ENCODE measurements around the gene OGA. TPM values are rescaled to one million over a fixed set of nuclear protein-coding genes. Genes with fewer than 3 reads are reported as not detected.

The OGA gene
- total and polyA plus RNA-seq, 9 of the 15 experiments (the other 6 are each of a cell fraction or from before 2014, with no cell fraction given) = 13.5 to 73.5 (median 59.5) TPM

DNA sequence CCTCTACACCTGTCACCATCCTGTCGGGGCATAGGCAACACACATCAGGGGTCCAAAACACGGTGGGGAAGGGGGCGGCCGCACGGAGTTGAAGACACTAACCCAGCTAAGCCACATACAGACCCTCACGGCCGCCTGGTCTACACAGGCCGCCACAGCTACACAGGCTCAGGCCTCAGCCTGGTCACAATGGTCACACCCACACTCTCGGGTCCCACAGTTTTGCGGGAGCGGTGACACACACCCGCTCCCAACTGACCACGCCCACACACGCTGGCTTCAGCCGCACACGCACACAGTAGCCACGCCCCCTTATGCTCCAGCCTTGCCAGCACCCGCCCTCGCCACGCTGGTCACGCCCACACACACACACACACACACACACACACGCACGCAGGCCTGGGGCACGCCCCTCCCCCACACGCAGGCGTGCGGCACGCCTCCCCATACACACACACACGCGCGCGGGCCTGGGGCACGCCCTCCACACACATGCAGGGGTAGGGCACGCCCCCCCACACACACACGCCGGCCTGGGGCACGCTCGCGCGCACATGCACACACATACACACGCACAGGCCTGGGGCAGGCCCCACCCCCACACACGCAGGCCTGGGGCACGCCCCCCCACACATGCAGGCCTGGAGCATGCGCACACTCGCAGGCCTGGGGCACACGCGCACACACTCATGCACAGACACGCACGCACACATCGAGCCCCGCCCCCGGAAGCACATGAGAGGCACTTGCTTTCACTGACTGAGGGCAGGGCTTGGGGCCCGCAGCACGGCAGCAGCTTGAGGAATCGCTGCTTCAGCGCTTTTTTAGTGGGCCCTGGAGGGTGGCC is 12.3 kb upstream of the OGA start (continued):
- TF ChIP-seq, protein P1, sequence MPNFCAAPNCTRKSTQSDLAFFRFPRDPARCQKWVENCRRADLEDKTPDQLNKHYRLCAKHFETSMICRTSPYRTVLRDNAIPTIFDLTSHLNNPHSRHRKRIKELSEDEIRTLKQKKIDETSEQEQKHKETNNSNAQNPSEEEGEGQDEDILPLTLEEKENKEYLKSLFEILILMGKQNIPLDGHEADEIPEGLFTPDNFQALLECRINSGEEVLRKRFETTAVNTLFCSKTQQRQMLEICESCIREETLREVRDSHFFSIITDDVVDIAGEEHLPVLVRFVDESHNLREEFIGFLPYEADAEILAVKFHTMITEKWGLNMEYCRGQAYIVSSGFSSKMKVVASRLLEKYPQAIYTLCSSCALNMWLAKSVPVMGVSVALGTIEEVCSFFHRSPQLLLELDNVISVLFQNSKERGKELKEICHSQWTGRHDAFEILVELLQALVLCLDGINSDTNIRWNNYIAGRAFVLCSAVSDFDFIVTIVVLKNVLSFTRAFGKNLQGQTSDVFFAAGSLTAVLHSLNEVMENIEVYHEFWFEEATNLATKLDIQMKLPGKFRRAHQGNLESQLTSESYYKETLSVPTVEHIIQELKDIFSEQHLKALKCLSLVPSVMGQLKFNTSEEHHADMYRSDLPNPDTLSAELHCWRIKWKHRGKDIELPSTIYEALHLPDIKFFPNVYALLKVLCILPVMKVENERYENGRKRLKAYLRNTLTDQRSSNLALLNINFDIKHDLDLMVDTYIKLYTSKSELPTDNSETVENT (CRISPR knock-in tag; IDR thresholded peaks at IDR 0.05) = no peak
- TF ChIP-seq POLR2B (IDR thresholded peaks at IDR 0.05; ENCODE audit: low read depth, partially characterized antibody) (no peak), SAFB2 (IDR thresholded peaks at IDR 0.05; ENCODE audit: borderline replicate concordance, low read depth, low read length, severe bottlenecking) (no peak), ZNF699 (CRISPR knock-in tag; IDR thresholded peaks at IDR 0.05; ENCODE audit: insufficient replicate concordance) (no peak), ILF3 (IDR thresholded peaks at IDR 0.05; ENCODE audit: borderline replicate concordance) (no peak), GABPB2 (CRISPR knock-in tag; conservative IDR thresholded peaks at IDR 0.05) (no peak), ZNF253 (CRISPR knock-in tag; conservative IDR thresholded peaks at IDR 0.05) (no peak), PYGO2 (tag; IDR thresholded peaks at IDR 0.05) (no peak), HMGN3 (IDR thresholded peaks at IDR 0.05; ENCODE audit: borderline replicate concordance, extremely low read depth, insufficient read length, low read depth, low read length) (peak; percentile 69), ZNF121 (CRISPR knock-in tag; conservative IDR thresholded peaks at IDR 0.05) (no peak), ZNF830 (CRISPR knock-in tag; IDR thresholded peaks at IDR 0.05) (no peak), ZNF174 (CRISPR knock-in tag; IDR thresholded peaks at IDR 0.05) (no peak), CSDE1 (IDR thresholded peaks at IDR 0.05) (no peak), NBN (IDR thresholded peaks at IDR 0.05; ENCODE audit: low read depth) (peak; percentile 80; the same call in 1 of the 2 replicates)
- TF ChIP-seq, protein P2, sequence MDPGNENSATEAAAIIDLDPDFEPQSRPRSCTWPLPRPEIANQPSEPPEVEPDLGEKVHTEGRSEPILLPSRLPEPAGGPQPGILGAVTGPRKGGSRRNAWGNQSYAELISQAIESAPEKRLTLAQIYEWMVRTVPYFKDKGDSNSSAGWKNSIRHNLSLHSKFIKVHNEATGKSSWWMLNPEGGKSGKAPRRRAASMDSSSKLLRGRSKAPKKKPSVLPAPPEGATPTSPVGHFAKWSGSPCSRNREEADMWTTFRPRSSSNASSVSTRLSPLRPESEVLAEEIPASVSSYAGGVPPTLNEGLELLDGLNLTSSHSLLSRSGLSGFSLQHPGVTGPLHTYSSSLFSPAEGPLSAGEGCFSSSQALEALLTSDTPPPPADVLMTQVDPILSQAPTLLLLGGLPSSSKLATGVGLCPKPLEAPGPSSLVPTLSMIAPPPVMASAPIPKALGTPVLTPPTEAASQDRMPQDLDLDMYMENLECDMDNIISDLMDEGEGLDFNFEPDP (CRISPR knock-in tag; IDR thresholded peaks at IDR 0.05) = no peak
- TF ChIP-seq, protein P3, sequence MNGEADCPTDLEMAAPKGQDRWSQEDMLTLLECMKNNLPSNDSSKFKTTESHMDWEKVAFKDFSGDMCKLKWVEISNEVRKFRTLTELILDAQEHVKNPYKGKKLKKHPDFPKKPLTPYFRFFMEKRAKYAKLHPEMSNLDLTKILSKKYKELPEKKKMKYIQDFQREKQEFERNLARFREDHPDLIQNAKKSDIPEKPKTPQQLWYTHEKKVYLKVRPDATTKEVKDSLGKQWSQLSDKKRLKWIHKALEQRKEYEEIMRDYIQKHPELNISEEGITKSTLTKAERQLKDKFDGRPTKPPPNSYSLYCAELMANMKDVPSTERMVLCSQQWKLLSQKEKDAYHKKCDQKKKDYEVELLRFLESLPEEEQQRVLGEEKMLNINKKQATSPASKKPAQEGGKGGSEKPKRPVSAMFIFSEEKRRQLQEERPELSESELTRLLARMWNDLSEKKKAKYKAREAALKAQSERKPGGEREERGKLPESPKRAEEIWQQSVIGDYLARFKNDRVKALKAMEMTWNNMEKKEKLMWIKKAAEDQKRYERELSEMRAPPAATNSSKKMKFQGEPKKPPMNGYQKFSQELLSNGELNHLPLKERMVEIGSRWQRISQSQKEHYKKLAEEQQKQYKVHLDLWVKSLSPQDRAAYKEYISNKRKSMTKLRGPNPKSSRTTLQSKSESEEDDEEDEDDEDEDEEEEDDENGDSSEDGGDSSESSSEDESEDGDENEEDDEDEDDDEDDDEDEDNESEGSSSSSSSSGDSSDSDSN (IDR thresholded peaks at IDR 0.05; ENCODE audit: borderline replicate concordance in 1 of 2, low read depth in 2 of 2, low read length in 2 of 2) = no peak
- TF ChIP-seq, protein P4, sequence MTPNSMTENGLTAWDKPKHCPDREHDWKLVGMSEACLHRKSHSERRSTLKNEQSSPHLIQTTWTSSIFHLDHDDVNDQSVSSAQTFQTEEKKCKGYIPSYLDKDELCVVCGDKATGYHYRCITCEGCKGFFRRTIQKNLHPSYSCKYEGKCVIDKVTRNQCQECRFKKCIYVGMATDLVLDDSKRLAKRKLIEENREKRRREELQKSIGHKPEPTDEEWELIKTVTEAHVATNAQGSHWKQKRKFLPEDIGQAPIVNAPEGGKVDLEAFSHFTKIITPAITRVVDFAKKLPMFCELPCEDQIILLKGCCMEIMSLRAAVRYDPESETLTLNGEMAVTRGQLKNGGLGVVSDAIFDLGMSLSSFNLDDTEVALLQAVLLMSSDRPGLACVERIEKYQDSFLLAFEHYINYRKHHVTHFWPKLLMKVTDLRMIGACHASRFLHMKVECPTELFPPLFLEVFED (CRISPR knock-in tag; conservative IDR thresholded peaks at IDR 0.05) = no peak
- TF ChIP-seq, protein P5, sequence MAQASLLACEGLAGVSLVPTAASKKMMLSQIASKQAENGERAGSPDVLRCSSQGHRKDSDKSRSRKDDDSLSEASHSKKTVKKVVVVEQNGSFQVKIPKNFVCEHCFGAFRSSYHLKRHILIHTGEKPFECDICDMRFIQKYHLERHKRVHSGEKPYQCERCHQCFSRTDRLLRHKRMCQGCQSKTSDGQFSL (CRISPR knock-in tag; IDR thresholded peaks at IDR 0.05) = peak; percentile 91
- TF ChIP-seq, protein P5 (tag; IDR thresholded peaks at IDR 0.05) = no peak

Data from K562 (cell line).